ENCODE measurements around the gene DNAAF8. TPM values are rescaled to one million over a fixed set of nuclear protein-coding genes. Genes with fewer than 3 reads are reported as not detected.

The DNAAF8 gene
- total RNA-seq, 1 experiment from 2014 or later, result 0.39 TPM

GRCh38 chr16:4743226-4743878, 9.0 kb downstream of the DNAAF8 start:
- H3K79me2 ChIP-seq (ENCODE audit: insufficient read depth, low read length), result no peaks in the 10 kb centered on the region
- peak overlapping the region in 1 of 2 experiments; percentile 24; a peak in 1 of 5 replicates for H3K4me3 Mint-ChIP-seq
- no peaks in the 10 kb centered on the region for H3K4me1 ChIP-seq (ENCODE audit: insufficient read depth, low read length)
- no peak overlapping the region for H3K23ac ChIP-seq (ENCODE audit: insufficient read length, low read depth, low read length)
- H2BK120ac ChIP-seq (ENCODE audit: low read depth, low read length, poor library complexity, severe bottlenecking), result no peak overlapping the region
- H3K9me3 ChIP-seq (ENCODE audit: control insufficient read depth, low read depth, low read length), result no peaks in the 10 kb centered on the region
- no peak overlapping the region for H3K56ac ChIP-seq (ENCODE audit: insufficient read length, low read depth, low read length)
- H4K8ac ChIP-seq (replicated peaks; ENCODE audit: insufficient read length, low read depth, low read length), result no peak overlapping the region
- H3K9me3 Mint-ChIP-seq, result no peaks in the 10 kb centered on the region
- H2BK20ac ChIP-seq (ENCODE audit: low read depth, low read length, poor library complexity, severe bottlenecking), result no peak overlapping the region
- TF ChIP-seq, protein P1, sequence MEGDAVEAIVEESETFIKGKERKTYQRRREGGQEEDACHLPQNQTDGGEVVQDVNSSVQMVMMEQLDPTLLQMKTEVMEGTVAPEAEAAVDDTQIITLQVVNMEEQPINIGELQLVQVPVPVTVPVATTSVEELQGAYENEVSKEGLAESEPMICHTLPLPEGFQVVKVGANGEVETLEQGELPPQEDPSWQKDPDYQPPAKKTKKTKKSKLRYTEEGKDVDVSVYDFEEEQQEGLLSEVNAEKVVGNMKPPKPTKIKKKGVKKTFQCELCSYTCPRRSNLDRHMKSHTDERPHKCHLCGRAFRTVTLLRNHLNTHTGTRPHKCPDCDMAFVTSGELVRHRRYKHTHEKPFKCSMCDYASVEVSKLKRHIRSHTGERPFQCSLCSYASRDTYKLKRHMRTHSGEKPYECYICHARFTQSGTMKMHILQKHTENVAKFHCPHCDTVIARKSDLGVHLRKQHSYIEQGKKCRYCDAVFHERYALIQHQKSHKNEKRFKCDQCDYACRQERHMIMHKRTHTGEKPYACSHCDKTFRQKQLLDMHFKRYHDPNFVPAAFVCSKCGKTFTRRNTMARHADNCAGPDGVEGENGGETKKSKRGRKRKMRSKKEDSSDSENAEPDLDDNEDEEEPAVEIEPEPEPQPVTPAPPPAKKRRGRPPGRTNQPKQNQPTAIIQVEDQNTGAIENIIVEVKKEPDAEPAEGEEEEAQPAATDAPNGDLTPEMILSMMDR (conservative IDR thresholded peaks at IDR 0.05), result no peak
- no peak overlapping the region for H3K14ac ChIP-seq (ENCODE audit: insufficient read depth, low read length)
- no peak overlapping the region for H2AK5ac ChIP-seq (ENCODE audit: insufficient read length, low read length)
- peaks cover 16 to 27% of the 10 kb centered on the region in 2 experiments for H3K4me1 Mint-ChIP-seq
- no peak overlapping the region for H4K5ac ChIP-seq (ENCODE audit: insufficient read length, low read depth, low read length)
- no peaks in the 10 kb centered on the region for H4K20me1 ChIP-seq (ENCODE audit: control insufficient read depth, insufficient read depth, insufficient read length)
- H2BK12ac ChIP-seq (ENCODE audit: insufficient read length, low read depth, low read length), result no peak overlapping the region
- no peaks in the 10 kb centered on the region for H3K23me2 ChIP-seq (ENCODE audit: insufficient read length, low read depth, low read length, poor library complexity, severe bottlenecking)
- H3K9ac ChIP-seq (ENCODE audit: extremely low read depth, insufficient read length, low read length), result peak overlapping the region; percentile 8
- no peak overlapping the region for H3K4ac ChIP-seq (ENCODE audit: low read depth, low read length)
- no peak overlapping the region for H2BK15ac ChIP-seq (ENCODE audit: low read depth, low read length)
- no peak overlapping the region for H3K27ac ChIP-seq (ENCODE audit: insufficient read length, low read depth, low read length)
- no peaks in the 10 kb centered on the region for H3K79me1 ChIP-seq (ENCODE audit: insufficient read depth, low read depth, low read length, poor library complexity, severe bottlenecking)
- peak overlapping the region in 1 of 3 experiments; percentile 15; a peak in 1 of 7 replicates for H3K27ac Mint-ChIP-seq
- no peak for DNase-seq
- no peaks in the 10 kb centered on the region for H3K36me3 Mint-ChIP-seq (ENCODE audit: insufficient read depth in 1 of 3, low read depth in 3 of 3)
- no peak overlapping the region for H3K18ac ChIP-seq (ENCODE audit: insufficient read length, low read depth, low read length)
- H3K27me3 Mint-ChIP-seq (ENCODE audit: low read depth), result no peaks in the 10 kb centered on the region; the same call in 1 of the 2 replicates
- WGBS (ENCODE audit: extremely low coverage, insufficient read length, low lambda C conversion rate), result no CpG with 5 or more reads among the region's 14 CpGs
- peak overlapping the region; percentile 0 for H3K4me2 ChIP-seq (ENCODE audit: insufficient read depth, insufficient read length, low read length)
- no peak overlapping the region for H4K91ac ChIP-seq (ENCODE audit: insufficient read length, low read depth, low read length)
- no peak overlapping the region for H2AFZ ChIP-seq (ENCODE audit: low read length)
- no peaks in the 10 kb centered on the region for H3K27me3 ChIP-seq (ENCODE audit: insufficient read depth, low read length)
- no peak overlapping the region for H2BK5ac ChIP-seq (ENCODE audit: insufficient read length, low read length)
- no peak overlapping the region for H3T11ph ChIP-seq (ENCODE audit: low read length)
